Measurements from ENCODE around the gene EAF2. TPM values are rescaled to one million over a fixed set of nuclear protein-coding genes. Genes with fewer than 3 reads are reported as not detected.

EAF2 gene
- 10 to 100 TPM in 1 of 4 donors, 1 to 10 TPM in 3; 7.8 to 10.6 (median 7.8) TPM for polyA plus RNA-seq (ENCODE audit: insufficient read length in 4 of 4)

GRCh38 chr3:121834671-121835464, at the start of gene EAF2, which contains the start of gene IQCB1:
TSS of gene EAF2 (plus strand) at chr3:121835209. CDS start at chr3:121835286, 77 bp downstream.
TSS of gene IQCB1 (minus strand) at chr3:121835060. CDS start at chr3:121828960, 6,100 bp downstream.
- peak; percentile 89 to 94 (median 92) for DNase-seq (ENCODE audit: low read depth in 4 of 4, low spot score in 2 of 4)

GRCh38 chr3:121786485-121786884, 48.5 kb upstream of the EAF2 start:
- no peak for DNase-seq (ENCODE audit: low read depth in 4 of 4, low spot score in 2 of 4)

GRCh38 chr3:121793078-121793477, 41.9 kb upstream of the EAF2 start:
- no peak for DNase-seq (ENCODE audit: low read depth in 4 of 4, low spot score in 2 of 4)

- no peak for DNase-seq (ENCODE audit: low read depth in 4 of 4, low spot score in 2 of 4)
Measured at GRCh38 chr3:121794264-121794983, 40.6 kb upstream of the EAF2 start.

GRCh38 chr3:121796970-121797369, 38.0 kb upstream of the EAF2 start:
- no peak for DNase-seq (ENCODE audit: low read depth in 4 of 4, low spot score in 2 of 4)

GRCh38 chr3:121800906-121801305, 34.1 kb upstream of the EAF2 start:
- DNase-seq (ENCODE audit: low read depth in 4 of 4, low spot score in 2 of 4), result no peak

GRCh38 chr3:121803771-121804320, 31.2 kb upstream of the EAF2 start:
- DNase-seq (ENCODE audit: low read depth in 4 of 4, low spot score in 2 of 4), result no peak

GRCh38 chr3:121809249-121809648, 25.8 kb upstream of the EAF2 start:
- DNase-seq (ENCODE audit: low read depth in 4 of 4, low spot score in 2 of 4), result no peak

GRCh38 chr3:121817753-121818152, 17.3 kb upstream of the EAF2 start:
- DNase-seq (ENCODE audit: low read depth in 4 of 4, low spot score in 2 of 4), result no peak

- no peak for DNase-seq (ENCODE audit: low read depth in 4 of 4, low spot score in 2 of 4)
Measured at GRCh38 chr3:121818578-121818977, 16.4 kb upstream of the EAF2 start.

- no peak for DNase-seq (ENCODE audit: low read depth in 4 of 4, low spot score in 2 of 4)
Measured at GRCh38 chr3:121819236-121819635, 15.8 kb upstream of the EAF2 start.

- DNase-seq (ENCODE audit: low read depth in 4 of 4, low spot score in 2 of 4), result no peak
Measured at GRCh38 chr3:121821421-121822199, 13.4 kb upstream of the EAF2 start.

- DNase-seq (ENCODE audit: low read depth in 4 of 4, low spot score in 2 of 4), result no peak
Measured at GRCh38 chr3:121822973-121823372, 12.0 kb upstream of the EAF2 start.

GRCh38 chr3:121834157-121834670, 795 bp upstream of the EAF2 start:
- no peak for DNase-seq (ENCODE audit: low read depth in 4 of 4, low spot score in 2 of 4)

GRCh38 chr3:121835465-121835801, 424 bp downstream of the EAF2 start:
- DNase-seq (ENCODE audit: low read depth in 4 of 4, low spot score in 2 of 4), result no peak

GRCh38 chr3:121836064-121836463, 1.1 kb downstream of the EAF2 start:
- DNase-seq (ENCODE audit: low read depth in 4 of 4, low spot score in 2 of 4), result no peak

- no peak for DNase-seq (ENCODE audit: low read depth in 4 of 4, low spot score in 2 of 4)
Measured at GRCh38 chr3:121836481-121836880, 1.5 kb downstream of the EAF2 start.

- DNase-seq (ENCODE audit: low read depth in 4 of 4, low spot score in 2 of 4), result no peak
Measured at GRCh38 chr3:121839962-121840361, 5.0 kb downstream of the EAF2 start.

- no peak for DNase-seq (ENCODE audit: low read depth in 4 of 4, low spot score in 2 of 4)
Measured at GRCh38 chr3:121844892-121845291, 9.9 kb downstream of the EAF2 start.

GRCh38 chr3:121852256-121852655, 17.2 kb downstream of the EAF2 start:
- DNase-seq (ENCODE audit: low read depth in 4 of 4, low spot score in 2 of 4), result no peak

- DNase-seq (ENCODE audit: low read depth in 4 of 4, low spot score in 2 of 4), result no peak
Measured at GRCh38 chr3:121855555-121855954, 20.5 kb downstream of the EAF2 start.

Measured in left renal cortex interstitium (tissue), 4 donors.